NCI-H1105 treated with DMSO at 0.1 percent for 48 hours (cell line): ENCODE measurements around the gene GRK2.

Experiments
- DNase-seq: peaks from one replicate; lab custom pipeline; 2025; lab: John Stamatoyannopoulos, UW

The GRK2 gene

GRCh38 chr11:67254798-67255197 is 11.5 kb upstream of the GRK2 start:
- DNase-seq: no peak

- DNase-seq: no peak
These were observed 10.9 kb upstream of the GRK2 start for GRCh38 chr11:67255353-67255752.

GRCh38 chr11:67255864-67256263 is 10.4 kb upstream of the GRK2 start:
- DNase-seq: no peak

DNA sequence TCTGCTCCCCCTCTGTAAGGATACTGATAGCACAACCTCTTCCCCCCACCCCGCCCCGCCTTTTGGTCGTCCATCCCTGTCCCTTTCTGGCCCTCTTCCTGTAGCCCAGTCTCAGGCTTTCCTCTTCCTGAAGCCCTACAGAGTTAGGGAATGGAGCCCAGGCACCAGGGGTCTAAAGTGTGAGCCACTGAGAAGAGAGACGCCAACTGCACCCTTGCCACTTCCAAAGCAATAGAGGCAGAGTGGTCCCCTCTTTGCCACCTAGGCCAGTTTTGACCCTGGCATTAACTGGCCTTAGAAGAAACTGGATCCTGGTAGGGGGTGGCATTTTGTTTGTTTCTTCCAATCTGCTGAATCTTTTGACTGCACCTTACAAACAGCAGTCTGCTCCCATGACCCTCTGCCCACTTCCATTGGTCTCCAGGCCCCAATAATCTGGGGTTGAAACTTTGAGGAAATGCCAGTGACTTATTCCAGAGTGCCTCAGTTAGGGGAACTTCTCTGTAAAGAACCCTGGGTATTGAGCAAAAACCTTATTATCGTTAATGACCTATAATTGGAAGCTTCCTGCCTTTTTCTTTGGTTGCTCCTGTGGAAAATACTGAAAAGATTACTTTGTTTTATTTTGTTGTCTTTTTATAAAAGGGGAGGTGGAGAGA is 9.7 kb upstream of the GRK2 start:
- DNase-seq: no peak

DNA sequence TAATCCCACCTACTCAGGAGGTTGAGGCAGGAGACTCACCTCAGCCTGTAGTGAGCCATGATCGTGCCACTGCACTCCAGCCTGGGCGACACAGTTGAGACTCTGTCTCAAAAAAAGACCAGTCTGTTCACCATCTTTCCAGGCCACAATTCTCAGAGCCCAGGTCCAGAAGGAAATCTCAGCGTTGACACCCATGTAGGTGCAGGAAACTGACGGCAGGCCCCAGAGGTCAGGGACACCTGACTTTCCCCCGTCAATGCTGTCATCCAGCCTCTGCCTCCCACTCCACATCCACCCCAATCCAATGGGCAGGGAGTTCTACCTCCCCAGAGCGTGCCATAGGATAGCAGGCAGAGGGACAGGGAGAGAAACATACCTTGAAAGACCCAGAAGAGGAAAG is 5.9 kb upstream of the GRK2 start:
- no peak for DNase-seq

DNA sequence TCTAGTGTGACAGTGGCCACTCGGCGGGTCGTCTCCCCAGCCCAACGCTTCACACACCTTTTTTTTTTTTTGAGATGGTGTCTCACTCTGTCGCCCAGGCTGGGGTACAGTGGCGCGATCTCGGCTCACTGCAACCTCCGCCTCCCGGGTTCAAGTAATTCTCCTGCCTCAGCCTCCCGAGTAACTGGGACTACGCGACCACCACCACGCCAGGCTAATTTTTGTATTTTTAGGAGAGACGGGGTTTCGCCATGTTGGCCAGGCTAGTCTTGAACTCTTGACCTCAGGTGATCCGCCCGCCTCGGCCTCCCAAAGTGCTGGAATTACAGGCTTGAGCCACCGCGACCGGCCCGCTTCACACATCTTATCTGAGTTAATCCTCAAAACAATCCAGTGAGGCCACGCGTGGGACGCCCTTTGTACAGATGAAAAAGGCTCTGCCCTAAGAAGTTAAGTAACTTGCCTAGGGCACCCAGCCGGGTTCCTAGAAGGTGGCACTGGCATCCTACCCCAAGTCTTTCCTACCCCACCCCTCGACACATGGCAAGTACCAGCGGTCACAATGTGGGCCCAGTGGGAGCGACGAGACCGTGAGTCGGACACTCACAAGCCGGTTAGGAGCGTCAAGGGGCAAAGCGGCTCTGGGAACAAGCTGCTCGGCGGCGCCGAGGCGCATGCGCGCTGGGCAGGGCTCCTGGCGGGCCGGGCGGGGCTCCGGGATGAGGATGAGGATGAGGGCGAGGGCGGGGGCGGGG is 5.2 kb upstream of the GRK2 start:
- peak; percentile 28 for DNase-seq

- no peak for DNase-seq
These were observed 4.7 kb upstream of the GRK2 start for GRCh38 chr11:67261640-67261945.

GRCh38 chr11:67261946-67262681 is 4.2 kb upstream of the GRK2 start:
- no peak for DNase-seq

GRCh38 chr11:67262731-67263675 is 3.3 kb upstream of the GRK2 start:
- DNase-seq: peak; percentile 69

DNA sequence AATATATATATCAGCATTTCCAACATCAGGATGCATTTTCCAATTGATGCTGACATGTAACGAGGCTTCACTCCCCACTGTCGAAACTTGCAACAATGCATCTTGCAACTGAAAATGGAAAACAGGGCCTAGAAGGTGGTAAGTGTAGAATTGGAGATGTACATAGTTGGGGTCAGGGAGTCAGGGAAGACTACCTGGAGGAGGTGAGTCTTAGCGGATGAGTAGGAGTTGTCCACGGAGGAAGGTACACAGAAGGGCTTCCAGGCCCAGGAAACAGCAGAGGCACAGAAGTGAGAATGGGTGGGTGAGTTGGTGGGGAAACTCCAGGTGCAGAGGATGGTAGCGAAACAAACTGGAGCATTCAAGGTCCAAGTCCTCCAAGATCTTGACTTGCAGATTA is 2.0 kb upstream of the GRK2 start:
- no peak for DNase-seq

GRCh38 chr11:67264877-67265632 is 1.2 kb upstream of the GRK2 start:
- DNase-seq: no peak

GRCh38 chr11:67265633-67266448 is 432 bp upstream of the GRK2 start:
- peak; percentile 50 for DNase-seq

- DNase-seq: no peak
These were observed 1.2 kb downstream of the GRK2 start for GRCh38 chr11:67267188-67268080.

DNA sequence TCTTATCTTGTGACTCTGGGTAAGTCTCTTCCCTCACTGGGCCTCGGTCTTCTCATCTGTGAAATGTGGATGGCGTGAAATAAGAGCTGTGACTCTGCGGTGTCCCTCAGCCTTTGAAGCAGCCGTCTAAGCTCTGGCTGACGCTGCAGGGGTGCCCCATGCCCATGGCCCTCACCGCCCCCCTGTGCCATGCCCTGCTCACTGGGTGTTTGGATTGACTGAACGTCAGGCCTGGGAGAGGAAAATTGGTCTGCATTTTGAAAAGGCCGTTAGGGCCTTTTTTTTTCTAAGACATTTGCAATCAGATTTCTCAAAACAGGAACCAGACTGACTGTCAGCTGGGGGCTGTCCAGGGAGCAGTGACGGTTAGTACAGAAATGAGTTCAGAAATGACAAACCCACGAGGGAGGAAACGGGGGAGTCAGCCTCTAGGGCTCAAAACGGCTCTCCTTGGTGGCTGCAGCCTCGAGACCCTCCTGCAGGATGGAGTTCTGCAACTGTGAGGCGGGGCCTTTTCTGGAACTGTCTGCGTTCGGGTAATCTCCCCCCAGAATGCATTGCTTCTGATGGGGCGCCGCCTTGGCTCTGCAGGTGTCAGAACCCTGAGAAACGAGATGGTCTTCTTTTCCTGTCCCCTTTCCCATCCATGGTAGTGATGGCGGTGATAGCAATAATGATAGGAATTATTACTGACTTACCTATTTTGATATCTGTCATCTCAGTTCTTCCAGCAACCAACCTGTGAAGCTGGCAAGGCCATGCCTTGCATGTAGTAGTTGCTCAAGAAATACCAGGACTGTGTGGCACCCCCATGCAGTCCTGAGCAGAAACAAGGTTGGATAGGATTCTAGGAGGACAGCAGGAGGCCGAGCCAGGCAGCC is 2.0 kb downstream of the GRK2 start:
- DNase-seq: no peak

DNA sequence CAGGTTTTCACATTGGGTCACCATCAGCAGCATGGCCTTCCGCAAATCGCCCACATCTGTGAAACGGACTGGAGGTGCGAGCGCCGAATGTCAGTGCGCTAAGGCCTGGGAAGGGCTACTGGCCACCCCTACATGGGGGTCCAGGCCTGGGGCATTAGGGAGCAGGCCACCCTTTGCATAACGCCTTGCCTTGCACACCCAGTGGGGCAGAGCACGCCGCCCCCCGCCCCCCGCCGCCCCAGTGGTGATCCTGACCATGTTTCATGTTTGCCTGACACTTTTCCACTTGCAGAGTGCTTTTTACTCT is 2.6 kb downstream of the GRK2 start:
- DNase-seq: no peak

- no peak for DNase-seq
These were observed 3.4 kb downstream of the GRK2 start for GRCh38 chr11:67269401-67270255.
